Breast epithelium (tissue), 3 donors: Measurements from ENCODE around the gene SMIM17.

Experiments
- CTCF ChIP-seq, 3 donors: fragments of 450-650 bp; IDR thresholded peaks; one replicate each; pipeline ENCODE4 v1.5.1; 2016 to 2017; ENCODE audit warnings: antibody characterized with exemption in 3 of 3, mild to moderate bottlenecking in 3 of 3, moderate library complexity in 3 of 3
- POLR2A ChIP-seq: fragments of 450-650 bp; IDR thresholded peaks from one replicate; pipeline ENCODE4 v1.6.1; 2016; ENCODE audit warnings: antibody characterized with exemption, mild to moderate bottlenecking, moderate library complexity
- POLR2AphosphoS5 ChIP-seq, 3 donors: sonication (generic); formaldehyde crosslinking; IDR thresholded peaks; one replicate each; pipeline ENCODE4 v1.6.1; 2017; ENCODE audit warnings: antibody characterized with exemption in 3 of 3

GRCh38 chr19:56661248-56661647 is 18.3 kb downstream of the SMIM17 start:
- TF ChIP-seq CTCF (IDR thresholded peaks at IDR 0.05) = no peak
- TF ChIP-seq POLR2A = no peak
- no peak for TF ChIP-seq POLR2AphosphoS5 (IDR thresholded peaks at IDR 0.05)
